H9 (cell line): ENCODE results near the gene CCNQ. TPM values are rescaled to one million over a fixed set of nuclear protein-coding genes. Genes with fewer than 3 reads are reported as not detected.

Experiments
- DNase-seq: peaks from one replicate; pipeline ENCODE4 v3.0.0-alpha.2; 2017
- H2AFZ ChIP-seq: one replicate; pipeline ENCODE4 v1.6.1; 2013; ENCODE audit warnings: mild to moderate bottlenecking, low read length, control low read depth, moderate library complexity
- H2AK5ac ChIP-seq: 2 replicates; pipeline ENCODE4 v1.6.1; 2013; ENCODE audit warnings: low read length, control low read depth, mixed read lengths; ENCODE audit not compliant: insufficient read length
- H2BK120ac ChIP-seq: one replicate; pipeline ENCODE4 v1.6.1; 2013; ENCODE audit warnings: low read depth, mild to moderate bottlenecking, low read length, control low read depth, inconsistent platforms; ENCODE audit not compliant: poor library complexity, severe bottlenecking
- H2BK12ac ChIP-seq: 2 replicates; pipeline ENCODE4 v1.6.1; 2013; ENCODE audit warnings: low read length, control low read depth, mixed read lengths, low read depth; ENCODE audit not compliant: insufficient read length
- H2BK15ac ChIP-seq: 2 replicates; pipeline ENCODE4 v1.6.1; 2013; ENCODE audit warnings: low read depth, low read length, control low read depth
- H2BK20ac ChIP-seq: one replicate; pipeline ENCODE4 v1.6.1; 2013; ENCODE audit warnings: low read depth, mild to moderate bottlenecking, low read length, control low read depth, inconsistent platforms; ENCODE audit not compliant: poor library complexity, severe bottlenecking
- H2BK5ac ChIP-seq: 2 replicates; pipeline ENCODE4 v1.6.1; 2013; ENCODE audit warnings: low read length, control low read depth, mixed read lengths; ENCODE audit not compliant: insufficient read length
- H3K14ac ChIP-seq: 2 replicates; pipeline ENCODE4 v1.6.1; 2013; ENCODE audit warnings: low read length, control low read depth; ENCODE audit not compliant: insufficient read depth
- H3K18ac ChIP-seq: 2 replicates; pipeline ENCODE4 v1.6.1; 2013; ENCODE audit warnings: low read depth, mild to moderate bottlenecking, mixed read lengths, low read length, control low read depth; ENCODE audit not compliant: insufficient read length
- H3K23ac ChIP-seq: 2 replicates; pipeline ENCODE4 v1.6.1; 2013; ENCODE audit warnings: low read length, control low read depth, mixed read lengths, low read depth; ENCODE audit not compliant: insufficient read length
- H3K23me2 ChIP-seq: 2 replicates; pipeline ENCODE4 v1.6.1; 2013; ENCODE audit warnings: low read depth, mild to moderate bottlenecking, mixed read lengths, low read length, control low read depth; ENCODE audit not compliant: insufficient read length, poor library complexity, severe bottlenecking
- H3K27ac ChIP-seq: 2 replicates; pipeline ENCODE4 v1.5.1; 2013; ENCODE audit warnings: low read length, control low read depth, mixed read lengths, low read depth; ENCODE audit not compliant: insufficient read length
- H3K27me3 ChIP-seq: 2 replicates; pipeline ENCODE4 v1.6.1; 2013; ENCODE audit warnings: low read length, control low read depth, inconsistent platforms; ENCODE audit not compliant: insufficient read depth
- H3K4ac ChIP-seq: 2 replicates; pipeline ENCODE4 v1.6.1; 2013; ENCODE audit warnings: low read depth, mild to moderate bottlenecking, control low read depth, inconsistent platforms, low read length, moderate library complexity
- H3K4me1 ChIP-seq: 2 replicates; pipeline ENCODE4 v1.6.1; 2013; ENCODE audit warnings: low read length, control low read depth, inconsistent platforms; ENCODE audit not compliant: insufficient read depth
- H3K4me2 ChIP-seq: 2 replicates; pipeline ENCODE4 v1.6.1; 2013; ENCODE audit warnings: low read length, control low read depth, mixed read lengths; ENCODE audit not compliant: insufficient read length, insufficient read depth
- H3K56ac ChIP-seq: 2 replicates; pipeline ENCODE4 v1.6.1; 2013; ENCODE audit warnings: low read depth, mild to moderate bottlenecking, mixed read lengths, low read length, control low read depth; ENCODE audit not compliant: insufficient read length
- H3K79me1 ChIP-seq: 2 replicates; pipeline ENCODE4 v1.6.1; 2013; ENCODE audit warnings: low read depth, mild to moderate bottlenecking, moderate library complexity, low read length, control low read depth, inconsistent platforms; ENCODE audit not compliant: insufficient read depth, poor library complexity, severe bottlenecking
- H3K79me2 ChIP-seq: 2 replicates; pipeline ENCODE4 v1.6.1; 2013; ENCODE audit warnings: low read length, control low read depth, inconsistent platforms; ENCODE audit not compliant: insufficient read depth
- H3K9ac ChIP-seq: 2 replicates; pipeline ENCODE4 v1.6.1; 2013; ENCODE audit warnings: low read length, control low read depth, mixed read lengths; ENCODE audit not compliant: insufficient read length; ENCODE audit errors: extremely low read depth
- H3K9me3 ChIP-seq: one replicate; pipeline ENCODE4 v1.6.1; 2013; ENCODE audit warnings: low read depth, low read length, inconsistent platforms; ENCODE audit not compliant: control insufficient read depth
- H3T11ph ChIP-seq: one replicate; pipeline ENCODE4 v1.6.1; 2013; ENCODE audit warnings: mild to moderate bottlenecking, low read length, control low read depth, inconsistent platforms
- H4K20me1 ChIP-seq: one replicate; pipeline ENCODE4 v1.6.1; 2013; ENCODE audit not compliant: control insufficient read depth, insufficient read length, insufficient read depth
- H4K5ac ChIP-seq: 2 replicates; pipeline ENCODE4 v1.6.1; 2013; ENCODE audit warnings: low read depth, mild to moderate bottlenecking, mixed read lengths, low read length, control low read depth; ENCODE audit not compliant: insufficient read length
- H4K8ac ChIP-seq: replicated peaks from 2 replicates; pipeline ENCODE4 v1.6.1; 2013; ENCODE audit warnings: low read length, control low read depth, mixed read lengths, low read depth; ENCODE audit not compliant: insufficient read length
- H4K91ac ChIP-seq: 2 replicates; pipeline ENCODE4 v1.6.1; 2013; ENCODE audit warnings: low read depth, mild to moderate bottlenecking, moderate library complexity, mixed read lengths, low read length, control low read depth; ENCODE audit not compliant: insufficient read length
- H3K27ac Mint-ChIP-seq, 3 experiments: 2 replicates in 2 of 3; 3 replicates in 1 of 3; pipeline ENCODE4 v1.8.0; 2020 to 2021; ENCODE audit warnings: mixed read lengths in 3 of 3, mild to moderate bottlenecking in 1 of 3, moderate library complexity in 1 of 3
- H3K27me3 Mint-ChIP-seq: 2 replicates; pipeline ENCODE4 v1.8.0; 2021; ENCODE audit warnings: low read depth, mild to moderate bottlenecking, moderate library complexity, mixed read lengths
- H3K36me3 Mint-ChIP-seq, 3 experiments: 2 replicates in 2 of 3; 3 replicates in 1 of 3; pipeline ENCODE4 v1.8.0; 2020 to 2021; ENCODE audit warnings: low read depth in 3 of 3, mixed read lengths in 3 of 3; ENCODE audit not compliant: insufficient read depth in 1 of 3
- H3K4me1 Mint-ChIP-seq, 2 experiments: 2 replicates each; pipeline ENCODE4 v1.8.0; 2020; ENCODE audit warnings: mixed read lengths in 2 of 2
- H3K4me3 Mint-ChIP-seq, 2 experiments: 2 replicates in 1 of 2; 3 replicates in 1 of 2; pipeline ENCODE4 v1.8.0; 2020 to 2021; ENCODE audit warnings: mild to moderate bottlenecking in 2 of 2, mixed read lengths in 2 of 2, moderate library complexity in 1 of 2
- H3K9me3 Mint-ChIP-seq, 2 experiments: 2 replicates in 1 of 2; 3 replicates in 1 of 2; pipeline ENCODE4 v1.8.0; 2020; ENCODE audit warnings: mild to moderate bottlenecking in 2 of 2, mixed read lengths in 2 of 2, moderate library complexity in 1 of 2
- WGBS: extraction: QIAGEN DNeasy Blood & Tissue Kit; methylation state at CpG from one replicate; pipeline ENCODE4 v1.1.7; 2013; ENCODE audit warnings: missing lambda C conversion rate, low lambda C conversion rate, mixed read lengths; ENCODE audit not compliant: insufficient read length; ENCODE audit errors: extremely low coverage; 5-methylcytosine and 5-hydroxymethylcytosine counted together
- total RNA-seq: library from RNA; stranded (reverse); gene quantifications from 2 replicates; pipeline ENCODE4 v1.2.1, GENCODE V29; 2021
- TF ChIP-seq, protein P1 (sequence below): fragments of 200-600 bp; sonication (generic); conservative IDR thresholded peaks from 3 replicates; pipeline ENCODE4 v1.8.0; 2021; ENCODE audit warnings: antibody characterized with exemption, mild to moderate bottlenecking

Gene CCNQ
- total RNA-seq, 1 experiment from 2014 or later: 18.4 TPM

DNA sequence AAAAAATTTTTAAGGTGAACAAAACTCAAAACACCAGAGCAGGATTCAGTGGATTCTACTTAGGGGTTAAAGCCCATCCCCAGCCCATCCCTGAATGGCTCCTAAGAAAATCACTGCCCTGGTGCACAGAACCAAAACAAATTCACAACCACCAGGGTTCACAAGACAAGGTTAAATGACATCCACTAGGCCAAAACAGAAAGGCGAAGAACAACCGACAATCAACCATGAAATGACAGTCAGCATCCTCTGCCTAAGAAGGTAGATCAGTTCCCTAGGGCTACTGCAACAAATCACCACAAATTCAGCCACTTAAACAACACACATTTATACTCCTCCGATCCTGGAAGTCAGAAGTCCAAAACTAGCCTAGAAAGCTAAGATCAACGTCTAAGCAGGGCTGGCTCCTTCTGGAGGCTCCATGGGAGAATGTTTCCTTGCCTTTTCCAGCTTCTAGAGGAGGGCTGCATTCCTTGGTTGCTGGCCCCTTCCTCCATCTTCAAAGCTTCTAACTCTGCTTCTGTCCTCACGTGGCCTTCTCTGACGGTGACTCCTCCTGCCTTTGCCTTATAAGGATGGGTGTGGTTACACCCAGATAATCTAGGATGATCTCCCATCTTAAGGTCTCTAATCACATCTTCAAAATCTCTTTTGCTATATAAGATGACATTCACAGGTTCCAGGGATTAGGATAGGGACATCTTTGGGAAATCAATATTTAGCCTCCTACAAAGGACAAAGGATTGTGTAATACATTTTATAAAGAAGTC lies 1.8 kb downstream of the CCNQ start:
- no peaks in the 10 kb centered on the region for H3K27me3 ChIP-seq

More for the DNA sequence above, 1.8 kb downstream of the CCNQ start:
- Mint-ChIP-seq H3K4me3 (peak overlapping the region in 1 of 2 experiments; percentile 76; a peak in 1 of 5 replicates), H3K27me3 (peaks cover 12% of the 10 kb centered on the region), H3K36me3 (peaks cover 21 to 37% (median 35%) of the 10 kb centered on the region in 3 experiments), H3K9me3 (peaks cover 77% of the 10 kb centered on the region in 2 experiments), H3K4me1 (peaks cover 8 to 10% of the 10 kb centered on the region in 2 experiments), H3K27ac (no peak overlapping the region)
- H2AFZ ChIP-seq: no peak overlapping the region
- no peak overlapping the region for H2AK5ac ChIP-seq
- no peak overlapping the region for H3K27ac ChIP-seq
- H4K5ac ChIP-seq: no peak overlapping the region
- no CpG with 5 or more reads among the region's 6 CpGs for WGBS
- H3K79me1 ChIP-seq: no peaks in the 10 kb centered on the region
- no peak overlapping the region for H3K4me2 ChIP-seq
- no peaks in the 10 kb centered on the region for H3K79me2 ChIP-seq
- peaks cover 40% of the 10 kb centered on the region for H3K9me3 ChIP-seq
- H3K18ac ChIP-seq: no peak overlapping the region
- no peak overlapping the region for H2BK15ac ChIP-seq
- H3K23me2 ChIP-seq: peaks cover 14% of the 10 kb centered on the region
- no peak for DNase-seq
- no peak overlapping the region for H3K56ac ChIP-seq
- H3K23ac ChIP-seq: no peak overlapping the region
- H4K20me1 ChIP-seq: peaks cover 2% of the 10 kb centered on the region
- H2BK12ac ChIP-seq: no peak overlapping the region
- H4K91ac ChIP-seq: no peak overlapping the region
- H3T11ph ChIP-seq: no peak overlapping the region
- H2BK5ac ChIP-seq: no peak overlapping the region
- H3K9ac ChIP-seq: no peak overlapping the region
- no peak overlapping the region for H3K4ac ChIP-seq
- no peaks in the 10 kb centered on the region for H3K4me1 ChIP-seq
- TF ChIP-seq, protein P1, sequence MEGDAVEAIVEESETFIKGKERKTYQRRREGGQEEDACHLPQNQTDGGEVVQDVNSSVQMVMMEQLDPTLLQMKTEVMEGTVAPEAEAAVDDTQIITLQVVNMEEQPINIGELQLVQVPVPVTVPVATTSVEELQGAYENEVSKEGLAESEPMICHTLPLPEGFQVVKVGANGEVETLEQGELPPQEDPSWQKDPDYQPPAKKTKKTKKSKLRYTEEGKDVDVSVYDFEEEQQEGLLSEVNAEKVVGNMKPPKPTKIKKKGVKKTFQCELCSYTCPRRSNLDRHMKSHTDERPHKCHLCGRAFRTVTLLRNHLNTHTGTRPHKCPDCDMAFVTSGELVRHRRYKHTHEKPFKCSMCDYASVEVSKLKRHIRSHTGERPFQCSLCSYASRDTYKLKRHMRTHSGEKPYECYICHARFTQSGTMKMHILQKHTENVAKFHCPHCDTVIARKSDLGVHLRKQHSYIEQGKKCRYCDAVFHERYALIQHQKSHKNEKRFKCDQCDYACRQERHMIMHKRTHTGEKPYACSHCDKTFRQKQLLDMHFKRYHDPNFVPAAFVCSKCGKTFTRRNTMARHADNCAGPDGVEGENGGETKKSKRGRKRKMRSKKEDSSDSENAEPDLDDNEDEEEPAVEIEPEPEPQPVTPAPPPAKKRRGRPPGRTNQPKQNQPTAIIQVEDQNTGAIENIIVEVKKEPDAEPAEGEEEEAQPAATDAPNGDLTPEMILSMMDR: no peak
- H4K8ac ChIP-seq: no peak overlapping the region
- H3K14ac ChIP-seq: no peak overlapping the region
- no peak overlapping the region for H2BK20ac ChIP-seq
- no peak overlapping the region for H2BK120ac ChIP-seq
